Activated T-helper 9 cell treated with anti-CD3 and anti-CD28 coated beads, Interleukin-2, amount 50 U/mL, for 16 hours (primary cell): ENCODE data around the gene CAPZB.

Source experiments
- DNase-seq: peaks from one replicate; pipeline ENCODE4 v3.0.0-alpha.2; 2020; ENCODE audit warnings: low read depth

The CAPZB gene

DNA sequence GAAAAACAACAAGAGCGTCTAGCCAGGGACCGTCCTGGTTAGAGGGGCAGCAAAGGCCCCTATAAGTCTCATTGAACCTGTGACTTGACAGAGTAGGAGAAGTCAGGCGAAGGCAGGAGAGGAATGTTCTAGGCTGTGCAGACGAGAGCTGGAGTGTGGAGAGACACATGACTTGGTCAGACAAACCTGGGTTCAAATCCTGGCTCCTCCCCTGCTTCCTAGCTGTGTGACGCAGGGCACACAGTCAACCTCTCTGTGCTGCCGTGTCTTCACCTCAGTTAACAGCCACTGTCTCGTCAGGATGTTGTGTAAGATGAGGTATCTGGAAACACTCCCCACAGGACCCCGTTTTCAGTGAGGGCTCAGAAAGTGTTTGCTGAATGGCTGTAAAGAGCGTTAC lies 157.6 kb downstream of the CAPZB start:
- no peak for DNase-seq

DNA sequence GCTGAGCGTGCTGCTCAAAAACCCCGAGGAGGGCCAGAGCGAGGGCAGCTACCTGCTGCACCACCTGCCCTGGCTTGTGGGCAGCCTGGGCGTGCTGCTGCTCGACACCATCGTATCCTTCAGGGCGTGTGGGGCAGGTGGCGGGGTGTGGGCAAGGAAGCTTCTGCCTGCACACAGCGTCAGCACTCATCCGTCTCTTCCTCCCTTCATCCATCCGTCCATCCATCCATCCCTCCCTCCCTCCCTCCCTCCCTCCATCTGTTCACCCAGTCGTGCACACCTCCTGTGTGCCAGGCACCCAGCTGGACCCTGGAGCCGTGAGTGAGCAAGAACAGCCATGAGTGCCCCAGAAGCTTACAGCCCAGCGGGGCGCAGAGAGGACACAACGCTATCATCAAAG lies 158.0 kb downstream of the CAPZB start:
- DNase-seq = no peak

DNA sequence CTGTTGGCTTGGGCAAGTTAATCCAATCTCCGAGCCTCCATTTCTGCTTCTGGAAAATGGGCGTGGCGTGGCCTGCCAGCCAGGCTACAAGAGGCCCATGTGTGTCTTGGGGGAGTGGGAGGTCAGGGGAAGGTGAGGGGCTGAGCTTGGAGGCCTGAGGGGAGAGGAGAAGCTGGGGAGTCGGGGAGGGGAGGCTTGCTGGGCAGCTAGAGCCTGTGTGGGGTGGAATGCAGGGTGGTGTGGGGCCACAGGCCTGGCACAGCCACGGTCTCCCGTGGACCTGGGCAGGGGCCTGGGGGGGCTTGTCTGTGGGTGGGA lies 158.6 kb downstream of the CAPZB start:
- no peak for DNase-seq

DNA sequence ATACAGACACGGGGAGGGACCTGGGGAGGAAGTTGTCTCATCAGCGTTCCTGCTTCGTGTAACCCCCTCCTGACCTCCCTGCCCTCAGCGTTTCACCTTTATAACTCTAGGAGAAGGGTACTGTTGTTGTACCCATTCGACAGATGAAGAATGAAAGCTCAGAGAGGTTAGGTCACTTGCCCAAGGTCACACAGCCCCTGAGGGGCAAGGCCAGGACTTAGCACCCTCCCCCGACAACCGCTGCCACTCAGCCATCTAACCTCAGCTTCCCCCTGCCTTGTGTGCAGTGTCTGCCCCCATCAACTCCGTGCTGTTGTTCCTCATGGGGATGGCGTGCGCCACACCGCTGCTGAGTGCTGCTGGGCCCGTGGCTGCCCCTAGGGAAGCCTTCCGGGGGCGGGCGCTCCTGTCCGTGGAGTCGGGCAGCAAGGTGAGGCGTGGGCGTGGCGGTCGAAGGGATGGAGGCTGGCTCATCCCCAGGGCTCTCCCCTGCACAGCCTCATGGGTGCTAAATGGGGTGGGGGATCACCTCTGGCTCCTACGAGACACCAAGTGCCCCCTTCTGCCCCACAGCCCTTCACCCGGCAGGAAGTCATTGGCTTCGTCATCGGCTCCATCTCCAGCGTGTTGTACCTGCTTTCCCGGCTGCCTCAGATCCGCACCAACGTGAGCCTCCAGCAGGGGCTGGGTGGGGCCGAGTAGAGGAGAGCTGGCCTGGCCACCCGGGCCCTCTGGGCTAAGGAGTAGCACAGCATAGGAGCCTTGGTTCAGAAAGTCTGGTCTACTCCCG lies 159.2 kb downstream of the CAPZB start:
- no peak for DNase-seq

DNA sequence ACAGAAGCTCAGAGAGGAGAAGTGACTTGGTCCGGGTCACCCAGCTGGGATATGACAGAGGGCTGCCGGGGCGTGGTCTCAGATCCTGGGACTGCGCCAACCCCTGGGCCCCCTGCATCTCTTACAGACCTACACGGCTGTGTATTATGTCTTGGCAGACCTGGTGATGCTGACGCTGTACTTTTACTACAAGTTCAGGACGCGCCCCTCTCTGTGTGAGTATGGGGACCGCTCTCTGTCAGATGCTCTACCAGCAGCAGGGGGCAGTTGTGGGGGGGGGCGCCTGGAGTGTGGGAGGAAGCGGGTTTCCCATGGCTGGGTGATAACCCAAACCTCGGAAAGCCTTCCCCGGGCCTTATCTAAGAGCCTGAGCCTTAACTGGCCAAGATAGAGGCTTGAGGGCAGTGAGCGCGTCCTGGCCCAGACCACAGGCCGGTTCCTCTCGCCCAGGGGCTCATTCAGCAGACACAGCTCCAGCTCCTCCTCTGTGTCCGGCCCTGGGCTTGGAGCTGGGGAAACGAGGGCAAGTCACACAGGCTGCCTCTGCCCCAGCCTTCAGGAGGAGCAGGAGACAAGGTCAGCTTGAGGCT lies 159.9 kb downstream of the CAPZB start:
- no peak for DNase-seq

DNA sequence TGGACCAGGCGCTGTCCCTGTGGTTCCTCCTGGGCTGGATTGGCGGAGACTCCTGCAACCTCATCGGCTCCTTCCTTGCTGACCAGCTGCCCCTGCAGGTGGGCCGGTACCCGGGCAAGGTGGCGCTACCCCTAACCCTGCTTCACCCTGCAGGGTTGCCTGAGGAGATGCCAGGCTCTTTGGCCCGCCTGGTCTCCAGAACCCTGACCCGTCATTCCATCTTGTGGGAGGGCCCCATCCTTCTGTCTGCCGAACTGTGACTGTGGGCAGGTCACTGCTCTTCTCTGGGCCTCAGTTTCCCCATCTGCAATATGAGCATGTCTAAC lies 160.7 kb downstream of the CAPZB start:
- DNase-seq = no peak

DNA sequence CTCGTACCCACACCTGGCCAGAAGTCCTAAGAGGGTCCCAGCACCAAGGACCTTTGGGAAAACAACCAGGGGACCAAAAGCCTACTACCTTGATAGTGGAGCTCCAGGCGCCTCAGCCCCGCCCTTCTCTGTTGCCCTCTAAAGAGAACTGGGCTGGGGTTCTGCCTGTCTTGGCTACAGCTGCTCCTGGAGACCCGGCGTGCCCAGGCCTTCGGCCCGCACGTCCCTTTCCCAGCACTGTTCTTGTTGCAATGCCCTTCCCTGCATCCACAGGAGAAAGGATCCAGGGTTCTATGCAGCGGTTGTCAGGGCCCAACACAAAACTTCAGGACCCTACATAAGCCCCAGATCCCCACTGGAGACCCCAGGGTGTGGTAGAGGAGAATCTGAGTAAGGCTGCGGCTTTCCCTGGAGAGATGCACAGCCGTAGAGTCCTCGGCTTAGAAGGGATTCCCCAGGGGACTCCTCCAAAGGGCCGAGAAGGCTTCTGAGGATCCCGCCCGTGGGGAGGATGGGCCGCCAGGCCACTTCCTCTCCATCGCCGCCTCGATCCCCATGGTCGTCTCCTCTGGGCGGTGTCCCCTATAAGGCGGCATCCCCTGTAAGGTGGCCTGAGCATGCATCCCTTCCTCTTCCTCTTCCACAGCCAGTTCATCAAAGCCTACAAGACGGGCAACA lies 161.2 kb downstream of the CAPZB start:
- DNase-seq = no peak

DNA sequence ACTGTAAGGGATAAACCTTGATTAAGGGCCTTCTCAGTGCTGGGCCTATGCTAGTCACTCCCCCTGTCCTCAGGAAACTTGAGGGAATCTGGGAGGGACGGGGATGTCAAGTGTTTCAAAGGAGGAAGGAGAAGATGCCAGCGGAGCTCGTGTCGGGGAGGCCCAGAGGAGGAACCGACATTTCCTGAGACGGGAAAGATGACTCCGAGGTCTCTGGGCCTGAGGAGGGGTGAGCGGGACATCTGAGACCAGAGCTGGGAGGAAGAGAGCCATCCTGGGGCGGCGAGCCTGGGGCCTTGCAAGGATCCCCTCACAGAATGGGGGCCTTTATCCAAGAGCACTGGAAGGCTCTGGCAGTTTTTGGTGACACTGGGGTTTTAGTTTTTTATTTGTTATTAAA lies 162.9 kb downstream of the CAPZB start:
- DNase-seq = no peak

DNA sequence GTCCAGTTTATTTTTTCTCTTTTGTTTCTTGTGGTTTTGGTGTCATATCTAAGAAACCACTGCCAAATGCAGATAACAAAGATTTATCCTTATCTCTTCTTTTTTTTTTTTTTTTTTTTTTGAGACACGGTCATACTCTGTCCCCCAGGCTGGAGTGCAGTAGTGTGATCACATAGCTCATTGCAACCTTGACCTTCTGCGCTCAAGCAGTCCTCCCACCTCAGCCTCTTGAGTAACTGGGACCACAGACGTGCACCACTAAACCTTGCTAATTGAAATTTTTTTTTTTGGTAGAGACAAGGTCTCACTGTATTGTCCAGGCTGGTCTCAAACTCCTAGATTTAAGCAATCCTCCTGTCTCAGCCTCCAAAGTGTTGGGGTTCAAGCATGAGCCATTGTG lies 164.3 kb downstream of the CAPZB start:
- DNase-seq = no peak

DNA sequence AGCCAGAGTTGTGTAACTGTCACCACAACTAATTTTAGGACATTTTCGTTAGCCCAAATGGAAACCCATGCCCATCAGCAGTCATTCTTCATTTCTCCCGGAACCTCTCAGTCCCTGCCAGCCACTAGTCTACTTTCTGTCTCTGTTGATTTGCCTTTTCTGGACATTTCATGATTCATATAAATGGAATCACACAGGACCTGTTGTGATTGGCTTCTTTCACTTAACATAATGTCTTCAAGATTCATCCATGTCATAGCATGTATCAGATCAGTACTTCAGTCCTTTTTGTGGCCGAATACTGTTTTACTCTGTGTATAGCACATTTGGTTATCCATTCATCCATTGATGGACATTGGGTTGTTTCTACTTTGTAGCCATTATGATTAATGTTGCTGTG lies 166.1 kb downstream of the CAPZB start:
- DNase-seq = no peak

DNA sequence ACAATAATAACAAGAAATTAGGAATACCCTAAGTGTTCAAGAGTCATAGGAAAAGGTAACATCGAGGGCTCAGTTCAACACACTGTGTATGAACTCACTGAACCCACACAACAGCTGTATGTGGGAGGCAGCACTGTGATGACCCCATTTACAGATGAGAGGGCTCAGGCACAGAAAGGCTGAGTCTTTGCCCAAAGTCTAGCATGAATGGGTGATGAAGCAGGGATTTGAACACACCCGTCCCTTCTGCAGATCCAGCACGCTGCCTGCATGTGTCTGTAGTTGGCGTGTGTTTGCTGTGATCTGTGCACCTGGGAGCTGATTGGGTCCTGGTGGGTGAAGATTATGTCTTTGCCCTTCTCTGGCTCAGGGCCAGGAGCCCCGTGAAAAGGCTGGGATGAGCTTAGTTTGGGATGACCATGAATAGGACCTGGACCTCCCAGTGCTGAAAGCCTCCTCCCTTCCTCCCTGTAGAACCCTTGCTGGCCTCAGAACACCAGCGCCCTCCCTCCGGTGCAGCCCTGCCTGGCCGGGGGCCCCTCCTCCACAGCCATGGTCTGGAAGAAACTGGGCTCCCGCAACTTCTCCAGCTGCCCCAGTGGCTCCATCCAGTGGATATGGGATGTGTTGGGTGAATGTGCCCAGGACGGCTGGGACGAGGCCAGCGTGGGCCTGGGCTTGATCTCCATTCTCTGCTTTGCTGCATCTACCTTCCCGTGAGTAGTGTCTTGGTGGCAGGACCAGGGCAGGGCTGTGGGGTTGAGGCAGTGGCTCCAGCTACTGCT lies 168.0 kb downstream of the CAPZB start:
- no peak for DNase-seq

DNA sequence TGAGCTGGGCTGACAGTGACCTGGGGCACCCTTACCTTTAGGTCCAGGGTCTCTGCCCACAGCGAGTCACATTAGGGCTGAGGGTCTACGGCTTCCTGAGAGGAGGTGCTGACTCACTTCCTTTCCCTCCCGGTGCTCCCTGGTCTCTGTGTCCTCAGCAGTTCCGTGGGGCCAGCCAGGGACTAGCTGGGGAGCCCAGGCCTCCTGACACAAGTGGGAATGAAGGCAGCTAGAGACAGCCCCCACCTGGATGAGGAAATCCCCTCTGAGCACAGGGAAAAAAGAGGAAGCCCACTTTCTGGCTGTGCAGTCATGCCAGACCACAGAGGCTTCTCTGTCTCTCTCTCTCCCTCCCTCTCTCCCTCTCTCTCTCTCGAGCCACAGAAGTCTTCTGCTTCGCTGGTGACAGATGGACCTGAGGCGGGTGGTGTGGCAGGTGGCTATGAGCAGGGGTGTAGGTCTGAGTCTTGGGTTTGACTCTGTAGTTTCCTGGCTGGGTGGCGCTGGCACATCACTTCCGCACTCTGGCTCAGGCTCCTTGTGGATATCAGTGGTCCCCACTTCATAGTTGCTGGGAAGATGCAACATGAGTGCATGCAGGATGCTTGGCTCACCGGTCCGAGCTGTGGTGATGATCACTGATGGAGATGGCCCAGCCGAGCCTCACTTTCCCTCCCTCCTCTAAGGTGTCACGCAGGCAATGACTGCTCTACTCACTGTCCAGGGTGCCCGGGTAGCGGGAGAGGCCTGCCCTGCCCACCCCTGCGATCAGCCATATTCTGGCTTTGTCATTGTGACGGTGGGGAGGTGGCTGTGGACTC lies 169.8 kb downstream of the CAPZB start:
- no peak for DNase-seq

DNA sequence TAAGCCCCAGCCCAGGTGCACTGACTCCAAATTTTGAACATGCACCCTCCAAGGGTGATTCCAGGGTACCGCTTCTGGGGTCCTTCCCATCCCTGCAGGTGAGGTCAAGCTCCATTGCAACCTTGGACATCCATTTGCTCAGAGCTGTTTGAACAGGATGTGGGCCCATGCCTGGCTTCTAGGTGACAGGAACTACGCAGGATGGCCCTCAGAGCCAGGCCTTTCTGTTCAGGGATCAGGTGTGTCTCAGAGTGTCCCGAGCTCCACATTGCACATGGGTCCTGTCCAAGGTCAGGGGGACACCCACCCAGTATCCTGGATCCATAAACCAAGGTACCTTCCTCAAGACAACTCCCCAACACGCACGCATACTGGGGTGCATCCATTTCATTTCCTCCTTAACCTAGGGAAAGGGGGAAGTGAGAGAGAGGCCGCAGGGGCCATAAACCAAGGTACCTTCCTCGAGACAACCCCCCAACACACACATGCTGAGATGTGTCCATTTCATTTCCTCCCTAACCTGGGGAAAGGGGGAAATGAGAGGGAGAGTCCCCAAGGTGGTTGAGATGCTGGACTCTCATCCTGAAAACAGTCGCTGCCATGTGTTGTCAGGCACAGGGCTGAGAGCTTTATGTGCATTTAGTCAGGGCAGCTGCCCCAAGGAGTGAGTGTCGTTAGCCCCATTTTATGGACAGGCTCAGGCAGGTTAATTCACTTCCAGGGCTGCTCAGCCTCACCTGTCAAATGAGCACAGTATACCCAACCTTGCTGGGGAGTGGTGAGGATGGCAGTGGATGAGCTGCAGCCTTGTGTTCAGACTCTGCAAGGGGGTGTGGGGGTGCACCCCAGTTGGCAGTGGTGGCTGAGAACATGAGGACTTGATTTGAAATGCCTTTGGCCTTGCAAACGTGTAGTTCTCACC lies 171.1 kb downstream of the CAPZB start:
- DNase-seq = no peak

DNA sequence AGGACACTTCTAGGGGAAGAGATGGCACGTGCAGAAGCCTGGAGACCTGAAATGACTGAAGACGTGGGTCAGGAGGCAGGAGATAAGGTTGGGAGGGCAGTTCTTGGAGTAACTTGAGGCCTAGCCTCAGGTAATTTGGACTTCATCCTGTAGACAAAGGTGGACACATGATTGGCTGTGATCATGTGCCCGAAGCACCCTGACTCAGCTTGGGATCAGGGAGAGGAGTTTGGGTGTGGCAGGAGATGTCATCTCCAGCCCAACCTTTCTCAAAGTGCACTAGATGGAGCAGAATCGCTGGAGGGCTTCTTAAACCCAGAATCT lies 171.7 kb downstream of the CAPZB start:
- no peak for DNase-seq

DNA sequence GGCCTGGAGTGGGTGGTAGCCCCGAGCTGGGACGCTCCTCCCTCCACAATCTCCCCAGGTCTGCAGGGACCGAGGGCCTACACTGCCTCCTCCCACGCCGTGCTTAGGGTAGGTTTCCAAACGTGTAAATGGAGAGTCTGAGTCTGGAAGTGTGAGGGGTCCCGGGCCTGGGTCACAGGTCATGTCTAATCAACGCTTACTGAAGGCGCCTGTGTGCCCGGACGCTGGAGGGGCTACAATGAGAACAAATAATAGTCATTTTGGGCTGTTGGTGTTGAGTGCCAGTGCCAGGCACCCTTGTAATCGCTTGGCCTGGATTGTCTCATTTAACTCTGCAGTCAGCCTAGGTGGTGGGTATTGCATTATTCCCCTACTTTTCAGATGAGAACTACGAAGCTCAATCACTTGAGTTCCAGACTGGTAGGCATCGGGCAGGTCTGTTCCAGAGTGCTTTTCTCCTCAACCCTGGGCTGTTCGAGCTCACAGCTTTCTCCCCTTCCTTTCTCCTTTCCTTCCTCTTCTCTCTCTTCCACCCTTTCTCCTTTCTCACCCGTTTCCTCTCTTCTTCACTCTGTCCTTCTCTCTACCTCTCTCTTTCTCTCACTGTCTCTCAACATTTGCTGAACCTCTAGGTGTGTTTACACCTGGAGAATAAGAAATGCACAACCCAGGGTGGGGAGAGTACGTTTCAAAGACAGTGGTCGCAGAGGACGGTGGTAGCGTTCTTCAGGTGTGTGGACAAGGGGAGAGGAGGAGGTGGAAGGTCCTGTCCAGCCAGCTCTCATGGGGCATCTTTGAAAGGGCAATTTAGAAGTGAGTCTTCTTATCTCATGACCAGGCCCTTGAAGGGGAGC lies 172.3 kb downstream of the CAPZB start:
- DNase-seq = no peak

DNA sequence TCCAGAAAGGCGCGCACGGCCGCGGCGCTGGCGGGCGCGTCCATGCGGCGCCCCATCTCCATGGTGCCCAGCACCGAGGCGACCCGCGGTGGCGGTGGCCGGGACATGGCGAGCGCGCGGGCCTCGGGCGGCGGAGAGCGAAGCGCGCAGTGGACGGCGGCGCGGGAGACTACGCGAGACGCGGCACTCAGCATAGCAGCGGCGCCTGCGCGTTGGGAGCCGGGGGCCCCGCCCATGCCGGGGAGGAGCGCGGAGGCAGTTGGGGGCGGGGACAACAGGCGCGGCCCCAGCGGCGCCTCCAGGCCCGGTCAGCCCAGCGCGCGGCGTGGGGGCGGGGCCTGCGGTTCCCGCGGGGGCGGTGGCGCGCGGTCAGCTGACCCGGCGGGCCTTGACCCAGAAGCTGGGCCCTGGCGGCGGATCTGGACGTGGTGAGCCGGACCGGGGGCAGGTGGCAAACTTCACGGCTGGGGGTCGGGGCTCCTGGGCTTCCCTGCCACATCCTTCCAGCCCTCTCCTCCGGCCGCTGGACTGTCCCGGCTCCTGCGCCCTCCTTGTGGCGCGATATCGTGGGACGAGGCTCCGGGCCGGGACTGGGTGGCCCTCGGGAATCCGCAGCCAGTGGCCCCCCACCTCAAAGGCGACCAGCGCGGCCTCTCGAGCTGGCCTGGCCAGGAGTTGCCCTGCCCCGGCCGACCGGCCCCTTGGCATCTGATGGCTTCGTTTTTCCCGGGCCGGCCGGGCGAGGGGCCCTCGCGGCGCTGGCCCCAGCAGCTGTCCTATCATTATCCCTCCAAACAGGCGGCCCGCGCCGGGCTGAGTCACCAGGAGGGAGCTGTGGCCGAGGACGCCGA lies 173.2 kb downstream of the CAPZB start, which contains the start of the genes AKR7A2 and SLC66A1:
Gene AKR7A2, minus strand, starts transcription at position 214 of the 851 bp plus-strand sequence. Its CDS starts 20 bp downstream, at position 194.
Gene SLC66A1, plus strand, starts transcription at position 396 of the 851 bp plus-strand sequence. CDS start 5,352 bp downstream, outside the sequence.
- DNase-seq = peak; percentile 88

DNA sequence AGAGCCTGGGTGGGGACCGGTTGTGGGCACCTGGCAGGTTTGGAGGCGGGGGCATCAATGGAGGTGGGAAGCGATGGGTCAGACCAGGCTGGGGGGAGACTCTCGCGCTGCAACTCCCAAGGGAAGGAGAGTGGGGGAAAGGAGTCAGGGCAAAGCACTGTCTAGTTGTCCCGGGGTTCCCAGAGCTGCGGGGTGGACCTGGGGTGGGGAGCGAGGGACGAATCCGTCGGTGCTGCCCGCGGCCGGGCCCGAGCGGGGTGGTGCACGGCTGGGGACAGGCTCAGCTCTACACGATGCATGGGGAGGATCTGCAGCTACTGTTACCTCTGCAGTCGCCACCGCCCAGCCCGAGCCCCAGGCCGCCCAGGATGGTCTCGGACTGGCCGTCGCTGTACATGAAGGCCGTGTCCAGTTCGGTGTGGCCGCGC lies 173.8 kb downstream of the CAPZB start:
- no peak for DNase-seq

DNA sequence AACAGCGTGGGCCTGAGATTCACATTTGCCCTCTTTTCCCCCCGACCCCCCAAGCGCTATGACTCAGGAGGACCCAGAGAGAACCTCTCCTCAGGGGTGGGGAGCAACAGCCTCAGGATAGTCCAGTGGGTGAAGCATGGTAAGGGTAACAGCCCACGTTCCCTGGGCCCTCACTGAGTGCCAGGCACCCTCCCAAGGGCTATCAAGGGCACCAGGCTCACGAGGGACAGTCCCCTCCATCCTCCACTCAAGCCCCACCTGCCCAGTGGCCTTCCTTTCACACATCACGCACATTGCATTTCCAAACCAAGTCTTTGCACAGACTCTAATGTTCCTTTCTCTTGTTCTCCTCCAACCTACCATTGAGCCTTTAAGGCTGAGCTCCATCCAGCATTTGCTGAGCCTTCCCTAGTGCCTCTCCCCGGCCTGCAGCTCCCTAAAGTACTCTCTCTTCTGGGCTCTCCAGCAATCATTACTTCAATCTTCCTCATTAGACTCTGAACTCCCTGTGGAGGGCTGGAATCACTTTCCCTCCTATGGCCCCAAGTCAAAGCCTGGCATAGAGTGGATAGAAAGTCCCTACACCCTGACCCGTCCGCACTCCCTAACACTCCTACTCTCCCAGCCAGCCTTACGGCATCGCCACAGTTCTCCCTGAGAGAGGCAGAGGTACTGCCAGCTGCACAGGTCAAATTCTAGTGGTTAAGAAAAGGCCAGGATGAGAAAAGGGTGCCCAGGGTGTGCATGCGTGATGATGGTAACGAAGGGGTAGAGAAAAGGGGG lies 174.4 kb downstream of the CAPZB start:
- no peak for DNase-seq
